Measurements from ENCODE around the gene WIPF2.

DNA sequence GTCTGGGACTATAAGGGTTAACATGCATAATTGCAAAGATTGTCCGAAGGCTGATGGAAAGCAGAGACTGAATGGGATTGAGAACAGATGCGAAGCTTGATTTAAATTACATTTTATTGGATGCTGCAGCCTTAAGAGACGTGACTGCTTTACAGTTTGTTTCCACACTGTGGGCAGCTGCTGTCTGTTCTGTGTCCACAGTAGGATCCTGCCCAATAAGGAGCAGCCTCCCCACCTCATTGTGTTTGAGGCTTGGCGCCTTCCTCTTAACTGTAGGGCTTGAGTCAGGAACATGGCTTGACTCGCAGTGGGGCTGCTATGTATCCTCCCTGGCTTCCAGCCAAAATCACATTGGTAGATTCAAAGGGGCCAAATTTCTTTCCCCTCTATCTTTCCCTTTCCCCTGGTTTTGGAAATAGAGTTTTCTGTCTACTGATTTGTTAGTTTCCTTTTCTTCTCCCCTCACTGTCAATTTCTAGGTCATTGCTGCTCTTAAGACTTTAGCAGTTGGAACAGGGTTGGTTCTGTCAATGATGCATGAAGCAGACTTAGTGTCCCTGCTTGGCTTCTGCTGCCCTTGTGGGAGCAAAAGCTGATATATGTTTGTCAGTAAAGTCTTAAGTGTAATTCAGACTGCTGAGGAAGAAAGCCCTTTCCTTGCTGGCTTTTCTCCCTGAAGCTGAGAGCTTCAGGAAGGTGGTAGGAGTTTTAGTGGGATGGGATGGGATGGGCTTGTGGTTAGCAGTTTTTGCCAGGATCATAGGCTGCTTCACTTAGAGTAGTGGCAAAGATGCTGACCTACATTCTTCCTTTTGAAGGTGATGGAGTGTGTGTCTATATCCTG lies 84.8 kb downstream of the WIPF2 start:
- TF ChIP-seq POLR2A (IDR thresholded peaks at IDR 0.05) (no peak), POLR2AphosphoS5 (IDR thresholded peaks at IDR 0.05) (no peak)
- TF ChIP-seq, protein P1, sequence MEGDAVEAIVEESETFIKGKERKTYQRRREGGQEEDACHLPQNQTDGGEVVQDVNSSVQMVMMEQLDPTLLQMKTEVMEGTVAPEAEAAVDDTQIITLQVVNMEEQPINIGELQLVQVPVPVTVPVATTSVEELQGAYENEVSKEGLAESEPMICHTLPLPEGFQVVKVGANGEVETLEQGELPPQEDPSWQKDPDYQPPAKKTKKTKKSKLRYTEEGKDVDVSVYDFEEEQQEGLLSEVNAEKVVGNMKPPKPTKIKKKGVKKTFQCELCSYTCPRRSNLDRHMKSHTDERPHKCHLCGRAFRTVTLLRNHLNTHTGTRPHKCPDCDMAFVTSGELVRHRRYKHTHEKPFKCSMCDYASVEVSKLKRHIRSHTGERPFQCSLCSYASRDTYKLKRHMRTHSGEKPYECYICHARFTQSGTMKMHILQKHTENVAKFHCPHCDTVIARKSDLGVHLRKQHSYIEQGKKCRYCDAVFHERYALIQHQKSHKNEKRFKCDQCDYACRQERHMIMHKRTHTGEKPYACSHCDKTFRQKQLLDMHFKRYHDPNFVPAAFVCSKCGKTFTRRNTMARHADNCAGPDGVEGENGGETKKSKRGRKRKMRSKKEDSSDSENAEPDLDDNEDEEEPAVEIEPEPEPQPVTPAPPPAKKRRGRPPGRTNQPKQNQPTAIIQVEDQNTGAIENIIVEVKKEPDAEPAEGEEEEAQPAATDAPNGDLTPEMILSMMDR (IDR thresholded peaks at IDR 0.05) = no peak
